ENCODE measurements around the gene STEAP4.
A peak's percentile ranks its signal among the peaks of the same experiment; 100 is the strongest.
"Not testable (repeated sequence)": the region's sequence is repeated elsewhere in the genome, so short reads cannot be mapped to it uniquely, and the experiment has no call there.

STEAP4 gene

GRCh38 chr7:88312061-88312663, 5.5 kb upstream of the STEAP4 start:
- DNase-seq: no peak

GRCh38 chr7:88311675-88312036, 5.0 kb upstream of the STEAP4 start:
- DNase-seq: no peak

GRCh38 chr7:88310956-88311674, 4.4 kb upstream of the STEAP4 start:
- peak in 2 of 4 experiments; percentile 18 to 37 for DNase-seq

- no peak for DNase-seq
Observed at GRCh38 chr7:88309819-88310218, 3.1 kb upstream of the STEAP4 start.

- DNase-seq: no peak
Observed at GRCh38 chr7:88307823-88308222, 1.1 kb upstream of the STEAP4 start.

GRCh38 chr7:88307412-88307811, 718 bp upstream of the STEAP4 start:
- no peak for DNase-seq

- DNase-seq: no peak
Observed at GRCh38 chr7:88305044-88305443, 1.6 kb downstream of the STEAP4 start.

GRCh38 chr7:88302486-88302885, 4.2 kb downstream of the STEAP4 start:
- no peak for DNase-seq

GRCh38 chr7:88301924-88302323, 4.8 kb downstream of the STEAP4 start:
- DNase-seq: no peak

- no peak for DNase-seq
Observed at GRCh38 chr7:88300401-88300945, 6.2 kb downstream of the STEAP4 start.

GRCh38 chr7:88299126-88299525, 7.6 kb downstream of the STEAP4 start:
- no peak for DNase-seq

GRCh38 chr7:88293866-88294265, 12.8 kb downstream of the STEAP4 start:
- DNase-seq: no peak

- no peak for DNase-seq
Observed at GRCh38 chr7:88291398-88292173, 15.1 kb downstream of the STEAP4 start.

- no peak for DNase-seq
Observed at GRCh38 chr7:88290491-88290890, 16.2 kb downstream of the STEAP4 start.

- no peak for DNase-seq
Observed at GRCh38 chr7:88289564-88290025, 17.1 kb downstream of the STEAP4 start.

- no peak for DNase-seq
Observed at GRCh38 chr7:88281749-88282148, 24.9 kb downstream of the STEAP4 start.

GRCh38 chr7:88280801-88281200, 25.9 kb downstream of the STEAP4 start:
- no peak for DNase-seq

GRCh38 chr7:88279323-88279722, 27.4 kb downstream of the STEAP4 start:
- DNase-seq: no peak

- peak; percentile 64 to 93 (median 82) for DNase-seq
Observed at GRCh38 chr7:88278881-88279280, 27.8 kb downstream of the STEAP4 start.

GRCh38 chr7:88276605-88277153, 30.0 kb downstream of the STEAP4 start:
- DNase-seq: peak in 3 of 4 experiments; percentile 41 to 50 (median 49)

GRCh38 chr7:88274856-88275255, 31.8 kb downstream of the STEAP4 start:
- not testable (repeated sequence) for DNase-seq

- peak; percentile 21 to 70 (median 46) for DNase-seq
Observed at GRCh38 chr7:88269586-88269985, 37.1 kb downstream of the STEAP4 start.

GRCh38 chr7:88268858-88269257, 37.8 kb downstream of the STEAP4 start:
- DNase-seq: peak; percentile 66 to 91 (median 81)

All from suppressor macrophage (primary cell).